Rectal smooth muscle tissue (tissue), 1 donor: ENCODE results near the gene ST3GAL5.
"Not testable (repeated sequence)": the region's sequence is repeated elsewhere in the genome, so short reads cannot be mapped to it uniquely, and the experiment has no call there.

ENCODE experiments used
- H3K27ac ChIP-seq: one replicate; pipeline ENCODE4 v1.7.0; 2013; ENCODE audit warnings: low read depth, low read length, inconsistent platforms
- H3K27me3 ChIP-seq: one replicate; pipeline ENCODE4 v1.7.0; 2013; ENCODE audit warnings: low read length; ENCODE audit not compliant: control insufficient read depth, insufficient read depth
- H3K36me3 ChIP-seq: one replicate; pipeline ENCODE4 v1.7.0; 2013; ENCODE audit warnings: low read length; ENCODE audit not compliant: control insufficient read depth, insufficient read depth
- H3K4me1 ChIP-seq: one replicate; pipeline ENCODE4 v1.7.0; 2013; ENCODE audit warnings: low read length; ENCODE audit not compliant: control insufficient read depth, insufficient read depth
- H3K4me3 ChIP-seq: one replicate; pipeline ENCODE4 v1.7.0; 2013; ENCODE audit warnings: low read length
- H3K9ac ChIP-seq: one replicate; pipeline ENCODE4 v1.7.0; 2013; ENCODE audit warnings: low read length

ST3GAL5 gene

GRCh38 chr2:85881781-85882180 is 7.0 kb downstream of the ST3GAL5 start:
- not testable (repeated sequence) for H3K4me1 ChIP-seq

GRCh38 chr2:85880716-85881328 is 8.0 kb downstream of the ST3GAL5 start:
- not testable (repeated sequence) for H3K4me3 ChIP-seq, H3K4me1 ChIP-seq, H3K9ac ChIP-seq, H3K27ac ChIP-seq, H3K36me3 ChIP-seq, H3K27me3 ChIP-seq

More at GRCh38 chr2:85881781-85882180, 7.0 kb downstream of the ST3GAL5 start:
- not testable (repeated sequence) for H3K27ac ChIP-seq, H3K9ac ChIP-seq, H3K36me3 ChIP-seq, H3K4me3 ChIP-seq, H3K27me3 ChIP-seq

DNA sequence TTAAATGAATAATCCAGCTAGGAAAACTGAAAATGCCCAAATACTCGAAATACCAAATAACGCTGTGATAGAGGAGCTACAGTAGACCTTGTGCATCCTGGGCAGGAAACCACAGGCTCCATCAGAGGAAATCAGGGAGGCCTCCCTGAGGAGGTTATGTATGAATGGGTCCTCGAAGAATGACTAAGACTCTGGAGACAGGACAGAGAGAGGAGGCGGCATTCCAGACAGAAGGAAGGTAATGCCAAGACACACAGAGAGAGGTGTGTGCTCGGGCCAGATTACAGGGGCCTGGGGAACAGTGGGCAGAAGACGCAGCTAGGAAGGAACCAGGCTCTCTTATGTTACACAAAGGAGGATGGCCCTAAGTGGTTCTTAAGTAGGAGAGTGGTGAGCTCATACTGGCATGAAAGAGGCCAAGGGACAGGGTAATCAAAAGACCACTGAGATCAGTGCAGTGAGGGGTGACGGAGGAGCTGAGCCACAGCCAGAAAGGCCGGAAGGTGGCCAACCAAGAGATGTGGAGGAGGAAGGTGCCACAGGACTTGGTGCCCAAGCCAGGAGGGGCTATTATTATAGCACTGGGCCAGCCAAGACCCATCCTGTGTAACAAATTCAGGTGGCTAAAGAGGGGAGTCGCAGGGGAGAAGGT is 9.9 kb downstream of the ST3GAL5 start:
- H3K36me3 ChIP-seq = no peaks in the 10 kb centered on the region
- no peaks in the 10 kb centered on the region for H3K27me3 ChIP-seq
- no peaks in the 10 kb centered on the region for H3K4me1 ChIP-seq
- no peak overlapping the region for H3K9ac ChIP-seq
- H3K27ac ChIP-seq = no peak overlapping the region
- H3K4me3 ChIP-seq = no peak overlapping the region

GRCh38 chr2:85875350-85876050 is 13.3 kb downstream of the ST3GAL5 start:
- Histone ChIP-seq H3K9ac (no peak overlapping the region), H3K4me3 (no peak overlapping the region), H3K27me3 (no peaks in the 10 kb centered on the region), H3K27ac (no peak overlapping the region), H3K36me3 (no peaks in the 10 kb centered on the region), H3K4me1 (no peaks in the 10 kb centered on the region)

GRCh38 chr2:85873679-85874078 is 15.1 kb downstream of the ST3GAL5 start:
- Histone ChIP-seq H3K36me3 (no peaks in the 10 kb centered on the region), H3K9ac (no peak overlapping the region), H3K4me3 (no peak overlapping the region), H3K4me1 (no peaks in the 10 kb centered on the region), H3K27me3 (no peaks in the 10 kb centered on the region), H3K27ac (no peak overlapping the region)

DNA sequence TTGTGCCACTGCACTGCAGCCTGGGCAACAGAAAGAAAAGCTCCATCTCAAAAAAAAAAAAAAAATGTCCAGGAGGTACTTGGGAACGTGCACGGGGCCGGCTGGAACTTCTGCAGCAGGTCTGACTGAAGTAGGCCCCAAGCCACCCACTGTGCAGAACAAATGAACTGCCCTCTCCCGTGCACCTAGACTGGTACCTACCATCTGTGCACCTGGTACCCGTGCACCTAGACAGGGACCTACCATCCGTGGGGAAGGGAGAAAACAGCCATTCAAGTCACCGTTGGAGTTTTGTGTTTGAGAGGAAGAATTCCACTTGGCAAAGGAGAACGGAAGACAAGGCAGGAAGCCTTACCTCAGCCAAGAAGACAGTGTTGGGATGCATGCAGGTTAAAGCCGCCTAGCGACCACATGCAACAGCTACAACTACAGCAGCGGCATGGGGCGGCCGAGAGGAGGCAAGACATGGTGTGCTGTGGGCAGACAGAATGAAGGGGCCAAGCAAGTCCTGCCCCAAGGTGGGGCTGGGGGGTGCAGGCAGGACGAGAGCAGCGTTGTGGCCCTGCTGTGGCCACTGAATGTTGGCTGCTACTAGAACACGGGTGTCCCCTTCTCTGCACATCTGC is 16.1 kb downstream of the ST3GAL5 start:
- Histone ChIP-seq H3K9ac (no peak overlapping the region), H3K36me3 (no peaks in the 10 kb centered on the region), H3K4me3 (no peak overlapping the region), H3K27me3 (no peaks in the 10 kb centered on the region), H3K27ac (no peak overlapping the region), H3K4me1 (no peaks in the 10 kb centered on the region)

DNA sequence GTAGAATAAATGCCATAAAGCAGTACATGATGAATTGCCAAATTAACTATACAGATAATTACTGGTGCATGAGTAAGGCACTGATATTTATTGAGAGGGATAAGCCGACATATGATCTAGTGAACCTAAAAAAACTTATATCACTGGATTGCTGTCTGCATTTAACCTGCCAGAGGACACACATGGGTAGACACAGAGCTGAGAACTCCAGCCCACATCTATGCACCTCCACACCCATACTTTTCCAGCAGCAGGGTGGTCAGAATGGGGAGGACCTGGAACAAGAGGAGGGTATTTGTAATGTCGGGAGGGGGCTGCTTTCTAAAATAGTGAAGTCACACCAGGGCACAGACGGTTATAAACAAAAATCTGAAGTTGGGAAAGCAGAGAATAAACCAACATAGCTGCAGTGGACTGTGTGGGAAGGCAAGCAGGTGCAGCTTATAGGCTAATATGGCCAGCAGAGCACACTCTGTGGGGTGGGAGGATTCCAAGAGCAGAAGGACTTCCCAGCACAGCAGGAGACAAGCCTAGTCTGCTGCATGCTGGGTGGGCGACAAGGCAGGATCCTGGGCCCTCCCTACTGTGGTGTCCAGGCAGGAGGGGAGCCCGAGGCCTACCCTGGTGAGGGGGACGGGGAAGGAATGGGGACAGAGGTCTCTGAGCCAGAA is 17.2 kb downstream of the ST3GAL5 start:
- H3K9ac ChIP-seq = no peak overlapping the region
- no peaks in the 10 kb centered on the region for H3K36me3 ChIP-seq

GRCh38 chr2:85868822-85869221 is 20.0 kb downstream of the ST3GAL5 start:
- Histone ChIP-seq H3K36me3 (no peaks in the 10 kb centered on the region), H3K27ac (no peak overlapping the region), H3K27me3 (no peaks in the 10 kb centered on the region), H3K4me3 (no peak overlapping the region), H3K4me1 (no peaks in the 10 kb centered on the region), H3K9ac (no peak overlapping the region)

More for the DNA sequence above, 17.2 kb downstream of the ST3GAL5 start:
- Histone ChIP-seq H3K27me3 (no peaks in the 10 kb centered on the region), H3K27ac (no peak overlapping the region), H3K4me3 (no peak overlapping the region), H3K4me1 (no peaks in the 10 kb centered on the region)

DNA sequence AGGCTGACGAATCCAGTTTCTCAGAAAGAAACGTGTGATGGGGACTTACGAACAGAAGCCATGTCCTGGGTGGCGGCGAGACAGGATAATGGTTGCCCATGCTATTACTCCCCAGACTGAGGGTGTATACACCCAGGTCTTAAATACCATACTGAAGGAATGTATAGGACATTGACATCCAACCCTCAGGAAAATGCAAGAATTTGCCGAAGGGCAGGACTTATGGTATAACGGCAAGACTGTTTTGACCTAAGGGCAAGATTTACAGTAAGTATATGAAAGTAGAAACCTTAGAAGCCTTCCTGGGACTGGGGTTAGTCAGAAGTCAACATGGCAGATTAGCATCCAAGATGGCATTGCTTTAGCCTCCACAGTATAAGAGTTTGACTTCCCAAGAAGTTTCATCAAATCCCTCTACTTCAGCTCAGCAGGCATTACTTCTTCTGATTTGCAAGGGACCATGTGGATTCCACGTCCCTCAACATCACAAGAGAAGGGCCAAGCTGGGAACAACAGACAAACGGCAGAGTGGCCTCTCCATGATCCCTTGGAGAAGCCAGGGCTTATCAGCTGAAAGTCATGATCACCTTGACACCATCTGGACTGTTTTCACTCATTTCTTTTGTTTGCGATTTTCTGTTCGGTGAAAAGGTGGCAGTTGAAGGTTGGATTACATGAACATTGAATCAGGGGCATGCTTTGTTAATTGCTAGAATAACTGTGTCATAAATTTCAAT is 21.1 kb downstream of the ST3GAL5 start:
- Histone ChIP-seq H3K9ac (no peak overlapping the region), H3K27me3 (no peaks in the 10 kb centered on the region), H3K36me3 (no peaks in the 10 kb centered on the region), H3K4me3 (no peak overlapping the region), H3K27ac (no peak overlapping the region), H3K4me1 (no peaks in the 10 kb centered on the region)

- H3K36me3 ChIP-seq = no peaks in the 10 kb centered on the region
- no peaks in the 10 kb centered on the region for H3K4me1 ChIP-seq
- no peak overlapping the region for H3K9ac ChIP-seq
- no peaks in the 10 kb centered on the region for H3K27me3 ChIP-seq
- H3K4me3 ChIP-seq = no peak overlapping the region
- no peak overlapping the region for H3K27ac ChIP-seq
Measured at GRCh38 chr2:85867121-85867520, 21.7 kb downstream of the ST3GAL5 start.

DNA sequence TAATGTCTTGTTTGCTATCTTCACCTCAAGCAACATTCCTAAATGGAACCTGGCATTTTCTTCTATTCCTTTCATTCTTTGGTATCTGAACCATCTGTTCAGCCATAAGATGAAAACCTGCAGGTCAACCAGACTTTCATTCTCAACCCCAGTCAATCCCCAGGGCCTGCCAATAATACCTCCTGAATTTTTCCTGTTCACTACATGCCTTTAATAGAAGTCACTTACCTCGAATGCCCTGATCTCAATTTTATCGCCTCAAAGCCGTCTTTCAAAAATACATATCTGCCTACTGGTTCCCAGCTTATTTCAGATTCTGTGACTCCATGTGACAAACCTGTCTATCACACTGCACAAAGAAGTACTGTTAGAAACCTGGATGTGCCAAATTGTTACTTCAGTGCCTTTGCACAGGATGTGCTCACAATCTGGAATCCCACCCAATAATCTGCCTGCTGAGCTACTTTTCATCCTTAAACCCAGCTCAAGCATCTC is 22.6 kb downstream of the ST3GAL5 start:
- Histone ChIP-seq H3K4me3 (no peak overlapping the region), H3K36me3 (no peaks in the 10 kb centered on the region), H3K9ac (no peak overlapping the region), H3K27ac (no peak overlapping the region), H3K4me1 (no peaks in the 10 kb centered on the region), H3K27me3 (no peaks in the 10 kb centered on the region)
